MV-4-11 (cell line): ENCODE data around the gene RMND5A.

Experiments used
- DNase-seq: peaks from one replicate; lab custom pipeline; 2025; lab: John Stamatoyannopoulos, UW

RMND5A gene

DNA sequence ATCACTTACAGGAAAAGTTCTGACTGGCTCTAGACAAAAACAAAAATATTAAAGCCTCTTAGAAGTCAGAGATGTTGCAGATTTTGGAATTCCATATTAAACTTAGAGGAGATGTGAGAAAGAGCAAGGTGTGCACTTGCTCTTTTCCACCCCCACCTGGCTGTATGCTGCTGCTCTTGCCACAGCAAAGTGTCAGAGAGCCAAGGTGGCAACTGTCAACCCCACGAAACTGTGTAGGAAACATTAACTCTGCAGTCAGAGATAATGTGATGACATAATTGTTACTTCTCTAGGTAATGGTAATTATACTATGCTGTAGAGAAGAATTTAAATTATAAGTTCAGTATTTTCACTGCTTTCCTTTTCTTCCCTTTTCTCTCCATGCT lies 45.2 kb downstream of the RMND5A start:
- no peak for DNase-seq

DNA sequence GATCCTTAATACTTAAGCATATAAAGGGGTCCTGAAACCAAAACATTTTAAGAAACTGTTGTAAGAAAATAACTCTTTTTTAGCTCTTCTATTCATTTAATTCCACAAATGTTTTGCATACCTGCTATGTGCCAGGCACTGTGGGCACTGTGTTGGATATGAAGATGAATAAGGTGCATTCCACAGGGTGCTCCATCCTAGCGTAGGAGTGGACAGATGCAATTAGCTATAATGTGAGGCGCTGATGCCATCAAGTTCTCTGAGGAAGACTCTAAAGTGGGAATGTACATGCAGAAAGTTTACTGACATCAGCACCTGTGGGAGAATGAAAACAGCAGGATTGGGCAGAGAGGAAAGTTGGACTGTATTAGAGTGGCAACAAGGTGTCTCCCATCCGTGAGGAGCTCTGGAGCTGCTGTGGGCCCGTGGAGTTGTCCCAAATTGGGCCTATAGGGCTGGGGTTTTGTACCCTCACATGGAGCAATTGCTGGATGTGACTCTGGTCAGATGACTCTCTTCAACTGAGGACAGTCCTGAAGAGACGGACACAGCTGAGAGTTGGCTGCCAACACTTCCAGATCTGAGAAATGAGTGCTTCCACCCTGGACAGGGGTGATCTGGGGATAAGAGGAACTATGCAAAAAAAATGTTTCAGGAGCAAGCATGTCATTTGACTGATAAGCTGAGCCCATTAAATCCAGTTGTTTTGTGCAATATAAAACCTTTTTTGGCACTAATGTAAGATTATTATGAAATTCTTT lies 48.3 kb downstream of the RMND5A start:
- no peak for DNase-seq

GRCh38 chr2:86769838-86770237 lies 49.7 kb downstream of the RMND5A start:
- no peak for DNase-seq

- no peak for DNase-seq
These were observed 50.8 kb downstream of the RMND5A start for GRCh38 chr2:86770816-86771301.

DNA sequence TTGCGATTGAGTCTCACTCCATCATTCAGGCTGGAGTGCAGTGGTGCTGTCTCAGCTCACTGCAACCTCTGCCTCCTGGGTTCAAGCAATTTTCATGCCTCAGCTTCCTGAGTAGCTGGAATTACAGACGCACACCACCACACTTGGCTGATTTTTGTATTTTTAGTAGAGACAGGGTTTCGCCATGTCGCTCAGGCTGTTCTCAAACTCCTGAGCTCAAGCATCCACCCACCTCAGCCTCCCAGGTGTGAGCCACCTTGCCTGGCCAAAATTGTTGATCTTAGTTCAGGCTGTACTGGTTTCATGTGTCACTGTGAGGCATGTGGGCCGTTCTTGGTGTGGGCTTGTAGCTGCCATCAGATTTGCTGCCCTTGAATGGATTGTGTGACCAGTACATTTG lies 52.5 kb downstream of the RMND5A start:
- DNase-seq: no peak

GRCh38 chr2:86774862-86775261 lies 54.8 kb downstream of the RMND5A start:
- no peak for DNase-seq

- DNase-seq: no peak
These were observed 55.2 kb downstream of the RMND5A start for GRCh38 chr2:86775338-86775737.

GRCh38 chr2:86776532-86776931 lies 56.4 kb downstream of the RMND5A start:
- no peak for DNase-seq

DNA sequence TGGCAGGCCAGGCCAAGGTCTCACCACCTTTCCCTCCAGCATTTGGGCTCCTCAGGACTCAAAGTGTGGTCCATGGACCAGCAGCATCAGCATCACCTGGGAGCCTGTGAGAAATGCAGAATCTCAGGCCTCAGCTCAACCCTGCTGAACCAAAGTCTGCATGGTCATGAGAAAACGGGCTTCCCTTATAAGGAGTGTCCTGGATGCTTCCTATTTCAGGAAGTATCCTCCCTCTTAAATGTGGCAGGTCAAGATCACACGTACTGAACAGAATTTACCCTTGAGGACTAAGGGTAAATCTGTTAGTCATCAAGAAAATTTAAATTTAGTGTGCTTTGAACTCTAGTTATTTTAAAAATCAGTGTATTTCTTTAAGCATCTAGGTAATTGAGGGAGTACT lies 58.9 kb downstream of the RMND5A start:
- DNase-seq: no peak

- no peak for DNase-seq
These were observed 59.9 kb downstream of the RMND5A start for GRCh38 chr2:86779971-86780370.

- DNase-seq: peak; percentile 48
These were observed 61.3 kb downstream of the RMND5A start for GRCh38 chr2:86781363-86781762.

GRCh38 chr2:86782748-86783147 lies 62.7 kb downstream of the RMND5A start:
- DNase-seq: no peak

- DNase-seq: peak; percentile 91
These were observed 63.7 kb downstream of the RMND5A start for GRCh38 chr2:86783615-86784339.

DNA sequence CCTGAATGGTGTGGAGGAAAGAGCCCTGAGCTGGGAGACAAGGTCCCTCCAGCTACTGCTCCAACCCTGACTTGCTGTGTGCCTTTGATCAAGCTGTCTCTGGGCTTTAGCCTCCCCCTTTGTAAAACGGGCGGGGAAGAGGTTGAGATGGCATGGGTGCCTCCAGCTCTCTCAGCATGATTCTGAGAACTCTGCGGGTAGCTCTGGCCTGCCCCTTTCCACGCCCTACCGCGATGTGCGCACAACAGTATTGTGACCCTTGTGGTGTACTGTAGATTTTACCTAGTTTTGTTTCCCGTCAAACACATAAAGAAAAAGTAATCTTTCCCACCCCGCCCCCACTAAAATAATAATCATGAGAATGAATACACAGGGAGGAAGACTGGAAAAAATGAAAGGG lies 65.4 kb downstream of the RMND5A start:
- DNase-seq: no peak

DNA sequence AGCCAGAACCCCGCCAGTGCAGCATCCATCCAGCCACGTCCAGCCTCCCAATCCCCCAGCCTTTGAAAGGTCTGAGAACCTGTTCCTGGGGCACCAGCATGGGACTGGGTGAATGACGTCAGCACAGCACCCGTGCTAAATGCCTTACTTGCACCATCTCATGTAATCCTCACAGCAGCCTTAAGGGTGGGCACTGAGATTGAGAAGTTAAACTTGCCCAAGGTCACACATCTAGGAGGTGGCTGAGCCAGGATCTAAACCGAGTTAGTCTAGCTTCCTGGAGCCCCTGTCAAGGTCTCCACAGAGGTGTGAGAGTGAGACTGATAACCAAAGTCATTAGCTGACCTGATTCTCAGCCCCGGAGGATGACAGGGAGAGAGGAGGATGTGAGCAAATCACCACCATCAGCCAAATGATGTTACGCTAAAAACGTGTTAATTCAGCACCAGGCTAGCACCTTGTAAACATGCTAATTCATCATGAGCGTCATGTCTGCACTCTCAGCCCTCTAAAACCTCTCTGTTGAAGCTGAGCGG lies 66.0 kb downstream of the RMND5A start:
- no peak for DNase-seq

DNA sequence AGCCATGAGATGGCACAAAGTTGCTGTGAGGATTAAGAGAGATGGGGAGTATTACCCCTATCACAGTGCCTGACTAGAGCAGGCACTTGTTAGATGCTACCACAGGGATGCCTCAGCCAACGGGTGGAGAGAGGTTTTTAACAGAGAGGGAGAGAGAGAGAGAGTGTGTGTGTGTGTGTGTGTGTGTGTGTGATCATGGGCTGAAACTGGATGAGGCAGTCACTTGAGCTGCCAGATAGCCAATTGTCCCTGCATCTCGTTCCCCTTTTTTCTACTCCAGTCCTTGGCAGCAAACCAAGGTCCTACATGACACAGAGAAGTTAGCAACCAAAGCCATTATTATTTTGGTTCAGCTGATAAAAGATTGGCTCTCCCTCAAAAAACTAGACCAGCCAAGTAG lies 67.6 kb downstream of the RMND5A start:
- peak; percentile 85 for DNase-seq

- DNase-seq: no peak
These were observed 68.1 kb downstream of the RMND5A start for GRCh38 chr2:86788165-86788564.

- no peak for DNase-seq
These were observed 69.0 kb downstream of the RMND5A start for GRCh38 chr2:86788881-86789686.

GRCh38 chr2:86789687-86790133 lies 69.6 kb downstream of the RMND5A start:
- DNase-seq: no peak

DNA sequence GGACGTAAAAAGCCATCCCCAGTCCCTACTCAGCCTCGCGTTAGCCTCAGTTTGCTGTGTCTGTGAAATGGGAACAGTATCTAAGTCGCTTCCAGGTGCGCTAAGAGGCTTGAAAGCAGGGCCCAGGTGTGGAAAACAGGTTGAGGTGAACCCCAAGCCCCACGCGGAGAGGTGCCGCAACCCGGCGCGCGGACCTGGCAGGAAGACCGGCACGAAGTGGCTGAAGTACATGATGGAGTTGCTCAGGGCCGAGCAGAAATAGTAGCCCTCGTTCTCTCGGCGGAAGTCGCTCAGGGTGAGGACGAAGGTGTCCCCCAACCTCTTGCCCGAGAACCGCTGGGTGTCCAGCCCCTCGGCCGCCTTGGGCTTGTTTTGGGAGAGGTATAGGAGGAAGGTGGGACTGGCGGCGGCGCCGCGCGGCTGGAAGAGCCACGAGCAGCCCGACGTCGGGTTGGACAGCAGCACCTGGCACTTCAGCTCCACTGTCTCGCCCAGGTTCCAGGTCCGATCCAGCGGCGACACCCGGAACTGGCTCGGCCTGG lies 70.1 kb downstream of the RMND5A start:
- DNase-seq: no peak

DNA sequence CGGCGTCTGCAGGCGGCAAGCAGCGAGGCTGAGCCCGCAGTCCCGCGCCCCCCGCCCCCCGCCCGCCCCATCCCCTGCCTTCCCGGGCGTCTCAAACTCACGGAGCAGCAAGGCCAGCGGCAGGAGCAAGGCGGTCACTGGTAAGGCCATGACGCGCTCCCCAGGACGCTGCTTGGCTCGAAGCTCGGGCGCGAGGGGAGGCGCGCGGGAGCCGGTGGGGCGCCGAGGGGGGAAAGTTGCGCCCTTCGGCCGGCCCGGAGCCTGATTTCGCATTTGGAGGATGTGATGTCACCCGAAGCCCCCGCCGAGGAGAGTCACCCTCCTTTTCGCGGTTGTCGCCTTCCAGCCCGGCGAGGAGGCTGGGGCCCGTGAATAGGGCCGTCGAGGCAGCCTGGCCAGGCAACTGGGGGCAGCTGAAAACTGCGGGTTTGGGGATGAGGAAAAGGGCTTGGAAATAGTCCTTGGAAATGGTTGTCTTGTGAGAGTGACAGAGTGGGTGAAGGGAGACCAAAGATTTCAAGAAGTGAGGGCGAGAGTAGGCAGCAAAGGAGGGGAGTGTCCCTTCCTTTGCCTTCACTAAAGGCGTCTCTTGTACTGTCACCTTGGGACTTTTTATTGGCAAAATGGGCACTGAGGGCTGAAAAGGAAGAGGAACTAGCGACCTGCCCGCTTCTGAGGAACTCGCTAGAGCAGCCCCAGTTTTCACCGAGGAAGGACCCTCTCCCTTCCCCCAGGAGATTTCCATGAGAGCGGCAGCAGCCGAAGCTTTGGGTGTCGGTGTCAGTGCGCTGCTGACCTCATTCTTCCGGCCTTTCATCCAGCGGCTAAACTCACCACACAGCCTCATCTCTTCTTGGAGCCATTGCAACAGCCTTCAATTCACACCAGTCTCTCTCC lies 70.8 kb downstream of the RMND5A start, which contains the start of gene CD8A:
Gene CD8A, minus strand, starts transcription at position 238 of the 897 bp plus-strand sequence. Its CDS starts 88 bp downstream, at position 150.
- DNase-seq: peak; percentile 55
